DMS53 treated with DMSO at 0.1 percent for 48 hours (cell line): Measurements from ENCODE around the gene ADAD2.

Source experiments
- DNase-seq: peaks from one replicate; lab custom pipeline; 2025; ENCODE audit not compliant: unreplicated experiment; lab: John Stamatoyannopoulos, UW

Gene ADAD2

DNA sequence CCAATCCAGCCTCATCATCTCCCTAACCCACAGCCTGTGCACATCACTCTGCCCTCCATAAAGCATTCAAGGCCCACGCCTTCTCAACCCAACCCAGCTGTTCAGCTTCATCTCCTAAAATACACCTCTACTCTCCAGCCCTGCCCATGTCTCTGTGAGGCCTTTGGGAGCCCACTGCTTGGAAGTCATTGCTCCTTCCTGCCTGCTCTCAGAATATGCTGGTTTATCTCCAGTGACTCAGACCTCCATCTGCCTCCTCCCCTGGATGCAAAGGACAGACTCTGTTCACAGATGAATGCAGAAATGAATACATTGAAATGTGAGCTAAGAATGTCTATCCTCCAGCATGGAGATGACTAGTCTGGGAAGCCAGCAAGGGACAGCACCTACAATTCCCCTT, 29.9 kb downstream of the ADAD2 start:
- no peak for DNase-seq

DNA sequence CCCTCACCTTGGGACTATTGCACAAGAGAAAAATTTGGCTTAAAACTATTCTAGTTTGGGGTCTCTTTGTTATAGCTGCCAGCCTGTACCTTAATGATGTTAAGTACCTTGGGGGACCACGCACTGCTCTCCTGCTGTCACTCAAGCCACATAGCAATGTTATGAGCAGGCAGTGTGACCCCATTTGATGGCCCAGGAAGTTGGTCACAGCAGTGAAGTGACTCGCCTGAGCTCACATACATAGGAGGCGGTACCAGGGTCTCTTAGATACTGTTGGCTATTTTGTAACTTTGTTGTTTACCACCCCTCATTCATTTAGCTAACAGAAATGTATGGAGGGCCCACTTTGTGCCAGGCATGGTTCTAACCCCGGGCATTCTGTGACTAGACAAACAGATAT, 32.5 kb downstream of the ADAD2 start:
- DNase-seq: no peak

DNA sequence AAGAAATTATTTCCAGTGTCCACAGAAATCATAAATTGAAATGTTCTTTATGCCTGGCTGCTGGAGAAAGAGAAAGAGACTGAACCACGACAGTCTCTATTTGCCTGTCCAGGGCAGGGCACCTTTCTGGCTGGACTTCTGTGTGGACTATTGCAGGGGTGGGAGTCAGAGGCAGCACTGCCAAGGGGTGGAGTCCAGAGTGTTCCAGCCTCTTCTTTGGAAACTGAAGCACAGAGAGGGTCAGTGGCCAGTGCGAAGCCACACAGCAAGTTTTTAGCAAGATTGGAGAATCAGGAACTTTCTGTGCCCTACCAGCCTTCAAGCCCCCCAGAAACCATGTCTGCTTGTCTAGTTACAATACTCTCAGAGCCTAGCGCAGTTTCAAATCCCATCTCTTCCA, 33.6 kb downstream of the ADAD2 start:
- no peak for DNase-seq

DNA sequence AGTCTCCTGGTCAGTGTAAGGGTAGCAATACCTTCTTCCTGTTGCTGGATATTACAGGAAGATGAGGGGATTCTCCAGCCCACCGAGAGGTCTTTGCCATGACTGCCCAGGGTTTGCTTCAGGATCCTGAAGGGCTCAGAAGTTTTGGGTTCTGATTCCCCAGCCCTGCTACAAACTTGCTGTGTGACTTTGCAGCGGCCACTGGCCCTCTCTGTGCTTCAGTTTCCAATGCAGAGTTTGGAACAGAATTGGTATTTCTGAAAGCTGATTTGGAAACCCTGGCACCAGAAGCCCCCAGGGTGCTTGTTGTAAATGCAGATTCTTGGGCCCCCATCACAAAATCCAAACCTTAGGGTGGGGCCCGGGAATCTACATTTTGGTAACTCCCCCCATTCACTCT, 34.2 kb downstream of the ADAD2 start:
- no peak for DNase-seq

DNA sequence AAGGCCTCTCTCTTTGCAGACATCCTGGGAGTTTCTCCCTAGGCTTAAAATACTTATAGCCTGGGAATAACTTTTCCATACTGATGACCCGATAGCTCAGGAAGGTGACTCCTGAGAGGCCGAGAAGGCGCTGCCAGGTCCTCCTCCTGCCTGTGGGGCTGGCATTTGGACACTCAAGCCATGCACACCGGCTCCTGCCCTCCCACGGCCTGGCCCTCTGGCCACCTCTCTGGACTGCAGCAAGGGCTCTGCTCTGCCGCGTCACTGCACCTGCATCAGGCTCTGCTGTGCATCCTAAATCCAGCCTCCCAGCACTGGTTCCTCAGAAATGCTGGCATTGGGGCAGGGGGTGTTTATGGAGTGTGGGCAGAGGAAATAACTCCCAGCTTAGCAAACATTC, 34.6 kb downstream of the ADAD2 start:
- DNase-seq: no peak

DNA sequence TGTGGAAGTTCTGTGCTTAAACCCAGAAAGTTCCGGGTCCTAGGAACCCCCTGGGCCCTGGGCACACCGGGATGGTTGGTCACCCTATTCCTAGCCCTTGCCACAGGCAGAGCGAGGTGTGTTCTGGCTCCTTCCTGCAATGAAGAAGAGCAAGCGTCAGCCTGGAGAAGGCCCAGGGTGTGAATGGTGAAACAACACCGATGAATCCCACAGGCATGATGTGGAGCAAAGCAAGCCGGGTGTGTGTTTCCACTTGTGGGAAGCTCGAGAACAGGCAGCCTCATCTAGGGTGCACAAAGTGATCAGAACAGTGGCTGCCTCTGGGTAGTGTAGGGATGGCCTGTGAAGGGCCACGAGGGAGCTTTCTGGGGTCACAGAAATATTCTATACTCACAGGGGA, 35.1 kb downstream of the ADAD2 start:
- no peak for DNase-seq

DNA sequence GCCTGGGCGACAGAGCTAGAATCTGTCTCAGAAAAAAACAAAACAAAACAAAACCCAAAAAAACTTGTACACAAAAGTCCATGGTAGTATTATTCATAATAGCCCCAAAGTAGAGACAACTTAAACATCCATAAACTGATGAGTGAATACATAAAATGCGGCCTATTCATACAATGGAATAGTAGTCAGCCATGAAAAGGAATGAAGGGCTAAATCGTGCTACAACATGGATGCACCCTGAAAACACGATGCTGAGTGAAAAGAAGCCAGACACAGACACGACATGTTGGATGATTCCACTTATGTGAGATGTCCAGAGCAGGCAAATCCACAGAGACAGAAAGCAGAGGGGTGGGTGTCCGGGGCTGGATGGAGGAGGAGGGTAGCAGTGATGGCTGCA, 36.6 kb downstream of the ADAD2 start:
- DNase-seq: no peak

DNA sequence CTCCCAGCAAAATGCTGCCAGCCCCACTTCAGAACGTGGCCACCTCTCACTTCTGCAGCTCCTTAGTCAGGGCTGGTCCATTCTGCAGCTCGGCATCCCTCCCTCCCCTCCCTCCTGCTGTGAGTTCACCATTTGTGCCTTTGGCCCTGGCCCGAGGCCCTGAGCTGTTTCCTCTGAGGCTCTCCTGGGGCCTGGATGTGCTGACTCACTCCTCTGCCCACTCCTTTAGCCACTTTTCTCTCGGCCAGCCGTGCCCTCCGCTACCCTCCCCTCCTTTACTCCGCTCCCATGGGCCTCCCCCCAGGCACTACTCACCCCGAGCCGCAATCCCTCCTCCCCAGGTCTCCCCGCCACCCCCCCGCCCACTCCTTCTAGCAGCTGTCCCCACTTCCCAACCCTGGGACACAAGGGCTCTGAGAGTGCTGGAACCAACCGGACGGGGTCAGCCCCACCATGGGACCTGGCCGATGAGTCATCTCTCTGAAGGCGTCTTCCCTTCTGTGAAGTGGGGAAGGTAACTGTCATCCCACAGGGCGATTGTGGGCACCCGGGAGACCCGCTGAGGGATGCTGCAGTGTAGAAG, 37.4 kb downstream of the ADAD2 start:
- DNase-seq: peak; percentile 14

DNA sequence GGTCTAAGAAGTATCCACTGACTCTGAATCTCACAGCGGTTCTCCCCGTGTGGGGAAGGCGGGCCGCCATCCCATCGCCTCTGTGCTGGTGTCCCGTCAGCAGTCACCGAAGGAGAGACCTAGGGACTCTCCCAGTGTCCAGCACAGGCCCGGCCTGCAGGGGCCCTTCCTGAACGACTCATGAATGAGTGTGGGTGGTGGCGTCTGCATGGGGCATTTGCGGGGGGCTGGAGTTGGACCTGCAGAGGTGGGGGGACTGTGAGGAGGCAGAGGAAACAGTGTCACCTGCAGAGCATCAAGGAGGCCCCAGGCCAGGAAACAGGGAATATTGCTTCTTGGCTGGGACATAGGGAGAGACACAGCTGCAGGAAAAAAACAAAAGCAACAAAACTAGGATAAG, 38.5 kb downstream of the ADAD2 start:
- no peak for DNase-seq

DNA sequence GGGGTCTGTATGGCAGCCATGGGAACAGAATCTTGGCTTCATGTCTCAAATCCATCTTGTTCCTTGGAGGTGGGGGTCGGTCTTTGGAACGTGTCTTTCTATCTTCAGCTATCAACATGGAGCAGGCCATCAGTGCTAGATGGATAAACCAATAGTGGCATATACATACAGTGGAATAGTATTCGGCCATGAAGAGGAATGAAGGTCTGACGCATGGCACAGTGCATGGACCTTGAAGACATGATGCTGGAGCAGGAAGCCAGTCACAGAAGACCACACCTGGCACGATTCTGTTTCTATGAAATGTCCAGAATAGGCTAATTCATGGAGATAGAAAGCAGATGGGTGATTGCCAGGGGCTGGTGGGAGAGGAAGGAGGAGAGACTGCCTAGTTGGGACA, 41.1 kb downstream of the ADAD2 start:
- no peak for DNase-seq

DNA sequence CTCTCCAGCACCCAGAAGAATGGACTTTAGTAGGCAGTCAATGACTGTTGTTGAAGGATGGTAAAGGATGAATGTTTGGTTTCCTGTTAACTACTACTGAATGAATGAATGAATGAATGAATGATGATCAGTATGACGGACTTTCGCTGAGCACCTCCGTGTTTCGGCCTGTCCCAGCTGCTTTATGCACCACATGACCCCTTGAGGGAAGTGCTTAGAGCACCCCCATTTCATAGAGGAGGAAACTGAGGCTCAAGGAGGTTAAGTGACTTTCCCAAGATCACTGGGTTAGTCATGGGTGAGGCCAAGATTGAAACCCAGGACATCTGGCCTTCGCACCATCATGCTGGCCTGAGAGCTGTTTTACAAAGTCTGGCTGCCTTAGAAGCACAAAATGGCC, 42.0 kb downstream of the ADAD2 start:
- no peak for DNase-seq

DNA sequence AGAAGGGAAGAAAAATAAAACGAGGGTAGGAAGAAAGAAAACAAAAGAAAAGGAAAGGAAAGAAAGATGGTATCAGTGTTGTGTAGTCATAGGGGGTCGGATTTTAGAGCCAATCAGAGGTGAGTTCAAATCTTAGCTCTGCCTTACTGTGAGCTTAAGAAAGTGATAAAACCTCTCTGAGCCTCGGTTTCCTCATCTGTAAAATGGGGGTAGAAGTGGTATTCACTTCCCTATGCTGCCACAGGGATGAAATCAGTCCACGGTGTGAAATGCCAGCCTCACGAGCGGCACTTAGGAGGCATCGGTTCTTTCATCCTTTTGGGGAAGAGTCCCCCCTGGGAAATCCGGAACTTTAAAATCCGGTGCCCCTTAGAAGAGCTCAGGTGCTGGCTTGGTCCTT, 42.8 kb downstream of the ADAD2 start:
- DNase-seq: no peak

DNA sequence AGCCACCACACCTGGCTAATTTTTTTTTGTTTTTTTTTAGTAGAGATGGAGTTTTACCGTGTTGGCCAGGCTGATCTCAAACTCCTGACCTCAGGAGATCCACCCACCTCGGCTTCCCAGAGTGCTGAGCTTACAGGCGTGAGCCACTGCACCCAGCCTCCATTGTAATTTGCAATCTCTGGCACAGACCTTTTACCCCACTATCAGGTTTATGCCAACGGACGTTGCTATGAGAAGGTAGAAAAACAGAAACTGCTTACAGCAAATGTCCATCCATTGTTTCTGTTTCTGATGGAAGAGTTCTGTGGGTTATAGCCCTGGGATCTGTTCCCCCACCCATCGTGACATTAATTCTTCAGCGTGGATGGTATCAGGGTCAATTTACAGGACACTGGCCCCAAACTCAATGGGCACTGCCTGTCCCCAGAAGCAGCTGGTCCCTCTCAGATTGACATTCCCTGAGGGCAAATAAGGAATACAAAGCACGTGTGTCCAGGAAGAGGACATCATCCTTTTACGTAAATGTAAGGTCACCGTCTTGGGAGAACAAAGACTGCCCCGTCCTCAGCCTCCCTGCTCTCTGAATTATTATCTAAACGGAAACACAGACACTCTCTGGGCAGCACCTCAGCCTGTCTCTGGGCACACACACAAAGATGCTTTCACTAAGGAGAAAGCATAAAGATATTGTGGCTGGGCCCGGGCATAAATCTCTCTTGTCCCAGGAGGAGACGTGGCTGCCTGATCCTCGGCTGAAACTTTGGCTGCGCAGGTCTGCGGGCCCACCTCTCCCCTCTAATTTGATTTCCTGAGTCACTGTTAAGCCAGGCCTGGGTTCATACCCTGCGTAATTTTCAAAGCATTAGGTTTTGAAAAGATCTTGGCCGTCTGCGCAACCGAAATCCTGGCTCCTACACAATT, 43.6 kb downstream of the ADAD2 start:
- no peak for DNase-seq

DNA sequence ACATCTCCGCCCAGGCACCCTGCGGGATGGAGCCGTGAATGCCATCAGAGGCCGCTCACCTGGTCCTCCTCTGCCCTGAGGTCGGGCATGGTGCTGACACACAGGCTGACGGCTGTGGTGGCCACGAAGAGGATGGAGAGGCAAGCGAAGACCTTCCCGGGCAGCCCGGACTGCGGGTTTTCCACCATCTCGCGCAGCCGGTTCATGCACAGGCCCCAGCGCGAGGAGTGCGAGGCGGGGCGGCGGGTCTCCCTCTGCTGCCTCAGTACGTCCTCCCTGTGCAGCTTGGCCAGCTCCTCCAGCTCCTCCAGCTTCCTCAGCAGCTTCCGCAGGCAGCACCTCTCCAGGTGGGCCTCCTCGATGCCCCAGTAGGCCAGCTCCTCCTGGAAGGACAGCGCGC, 45.7 kb downstream of the ADAD2 start:
- no peak for DNase-seq

DNA sequence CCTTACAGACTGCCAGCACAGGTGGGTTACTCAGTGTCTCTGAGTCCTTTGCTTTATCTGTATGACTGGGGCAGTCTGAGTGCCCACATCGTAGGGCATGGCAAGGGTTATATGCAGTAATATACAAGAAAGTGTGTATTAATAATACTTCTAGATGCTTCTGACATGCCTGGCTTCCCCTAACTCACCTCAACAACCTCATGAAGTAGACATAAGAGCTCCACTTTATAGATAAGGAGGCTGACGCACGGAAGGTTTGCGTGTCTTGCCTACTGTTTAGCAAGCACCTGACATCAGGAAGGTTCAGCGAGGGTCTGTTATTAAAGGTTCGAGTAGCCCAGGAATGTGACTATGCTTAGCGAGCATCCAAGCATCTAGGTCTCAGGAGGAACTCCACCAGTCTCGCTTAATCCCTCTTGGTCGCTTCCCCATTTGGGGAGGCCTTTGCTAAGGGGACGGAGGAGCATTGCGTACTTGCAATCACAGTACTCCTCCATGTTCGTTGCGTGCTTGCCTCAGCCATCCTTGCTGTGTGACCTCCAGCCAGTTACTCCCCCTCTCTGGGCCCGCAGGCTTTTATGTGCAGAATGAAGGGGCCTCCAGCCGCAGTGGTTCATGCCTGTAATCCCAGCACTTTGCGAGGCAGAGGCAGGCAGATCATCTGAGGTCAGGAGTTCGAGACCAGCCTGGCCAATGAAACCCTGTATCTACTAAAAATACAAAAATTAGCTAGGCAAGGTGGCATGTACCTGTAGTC, 47.2 kb downstream of the ADAD2 start:
- no peak for DNase-seq

DNA sequence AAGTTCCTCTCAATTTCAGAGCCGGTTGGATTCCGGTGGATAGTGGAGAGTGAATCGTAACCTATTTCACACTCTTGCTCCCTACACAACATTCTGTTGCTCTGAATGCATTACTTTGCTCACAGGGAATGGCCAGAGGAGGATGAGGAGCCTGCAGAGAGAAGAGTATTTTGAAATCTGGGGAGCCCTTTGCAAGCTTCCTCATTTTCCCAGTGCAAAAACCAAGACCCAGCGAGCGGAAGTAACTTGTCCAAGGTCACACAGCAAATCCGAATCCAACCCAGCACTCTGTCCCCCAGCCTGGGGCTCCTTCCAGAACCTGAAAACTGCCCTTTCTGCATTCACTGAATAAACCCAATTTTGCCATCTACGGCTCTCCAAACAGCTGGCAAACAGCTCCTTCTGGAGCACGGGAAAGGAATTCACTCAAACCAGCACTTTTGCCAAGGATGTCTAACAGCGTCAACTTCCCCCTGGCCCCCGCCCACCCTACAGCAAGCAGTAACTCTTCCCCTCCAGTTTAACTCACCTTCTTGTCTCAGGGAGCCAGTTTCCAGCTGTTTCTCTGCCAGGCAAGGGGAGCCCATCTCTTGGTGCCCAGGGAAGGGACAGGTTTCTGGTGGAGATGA, 48.3 kb downstream of the ADAD2 start:
- DNase-seq: no peak

DNA sequence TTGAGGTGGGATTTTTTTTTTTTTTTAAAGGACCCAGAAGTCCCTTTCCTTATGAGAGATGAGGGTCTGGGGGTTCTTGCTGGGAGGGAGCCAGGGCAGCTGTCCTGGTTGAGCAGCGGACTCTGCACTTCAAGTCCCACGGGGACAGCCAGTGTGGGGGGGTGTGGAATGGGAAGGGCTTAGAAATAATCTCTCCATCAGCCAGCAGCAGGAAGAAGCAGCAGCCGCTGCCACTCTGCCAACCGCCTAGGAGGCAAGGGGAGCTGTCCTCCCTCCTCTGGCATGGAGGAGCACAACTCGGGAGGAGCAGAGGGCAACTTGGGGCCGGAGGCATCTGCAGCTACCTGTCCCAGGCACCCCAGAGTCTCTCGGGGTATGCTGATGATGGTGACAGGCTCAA, 49.0 kb downstream of the ADAD2 start, which contains the start of gene KCNG4:
Gene KCNG4, minus strand, starts transcription at position 104 of the 400 bp plus-strand sequence. CDS start 2,527 bp downstream, outside the sequence.
- no peak for DNase-seq

DNA sequence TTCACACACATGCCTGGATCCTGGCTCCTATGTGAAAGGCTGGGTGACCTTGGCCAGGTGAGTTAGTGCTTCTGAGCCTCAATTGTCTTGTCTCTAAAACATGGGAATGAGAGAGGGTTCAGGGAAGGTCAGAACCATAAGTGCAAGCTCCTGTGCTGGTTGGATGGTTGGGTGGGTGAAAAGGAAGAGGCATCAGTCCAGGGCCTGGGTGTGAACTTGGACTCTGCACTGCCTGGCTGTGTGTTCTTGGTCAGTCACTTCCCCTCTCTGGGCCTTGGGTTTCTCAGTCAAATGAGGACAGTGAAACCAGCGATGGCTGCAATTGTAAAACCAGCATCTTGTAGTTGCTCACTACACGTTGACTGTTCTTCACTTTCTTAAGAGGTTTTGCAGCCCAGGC, 49.5 kb downstream of the ADAD2 start:
- no peak for DNase-seq

DNA sequence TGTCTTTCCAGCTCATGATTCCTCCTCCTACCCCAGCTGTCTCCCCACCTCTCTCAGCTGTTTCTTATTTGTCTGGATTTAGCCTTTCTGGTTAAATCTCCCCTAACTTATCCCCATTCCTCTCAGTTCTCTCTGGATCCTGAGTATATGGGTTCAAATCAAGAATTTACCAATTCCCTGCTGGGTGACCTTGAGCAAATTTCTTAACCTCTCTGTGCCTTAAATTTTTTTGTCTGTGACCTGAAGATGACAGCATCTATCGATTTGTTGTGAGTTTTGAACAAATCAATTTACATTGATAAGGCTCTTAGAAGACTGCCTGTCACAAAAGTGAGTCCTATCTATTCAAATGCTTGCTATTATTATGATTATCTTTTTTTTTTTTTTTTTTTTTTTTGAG, 50.8 kb downstream of the ADAD2 start:
- DNase-seq: no peak

DNA sequence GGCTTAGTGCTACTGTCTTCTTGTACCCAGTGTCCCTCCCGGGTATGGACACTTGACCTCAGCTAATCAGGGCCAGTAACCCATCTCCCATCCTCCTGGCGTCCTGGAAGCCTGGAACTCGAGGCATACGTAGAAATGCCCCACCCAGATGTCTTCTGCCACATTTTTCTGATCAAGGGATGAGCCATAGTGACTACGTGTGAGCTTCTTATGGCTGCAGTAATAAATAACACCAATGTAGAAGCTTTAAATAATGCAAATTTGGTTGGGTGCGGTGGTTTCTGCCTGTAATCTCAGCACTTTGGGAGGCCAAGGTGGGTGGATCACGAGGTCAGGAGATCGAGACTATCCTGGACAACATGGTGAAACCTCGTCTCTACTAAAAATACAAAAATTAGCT, 51.9 kb downstream of the ADAD2 start:
- no peak for DNase-seq

DNA sequence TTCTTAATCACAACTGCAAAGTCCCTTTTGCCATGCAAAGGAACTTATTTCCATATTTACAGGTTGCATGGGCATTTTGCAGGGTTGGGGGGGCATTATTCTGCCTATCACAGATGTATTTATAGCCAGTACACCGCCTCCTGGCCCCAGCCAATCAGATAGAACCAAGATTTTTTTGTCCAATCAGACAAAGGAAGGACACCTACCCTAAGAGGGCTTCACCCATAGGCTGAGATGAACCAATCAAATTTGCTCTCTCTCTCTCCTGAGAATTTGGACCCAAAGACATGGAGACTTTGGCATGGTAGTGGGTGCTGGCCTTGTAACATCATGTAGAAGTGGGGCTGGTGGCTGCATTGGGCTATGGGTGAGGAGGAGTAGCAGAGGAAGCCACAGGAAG, 52.8 kb downstream of the ADAD2 start:
- no peak for DNase-seq
